Stimulated activated CD8-positive, alpha-beta memory T cell treated with anti-CD3 and anti-CD28 coated beads, Interleukin-4, amount 100 ng/mL, for 1 hour (primary cell): ENCODE data around the gene GALNT9.

Experiments
- DNase-seq, 2 donors: peaks; one replicate each; pipeline ENCODE4 v3.0.0-alpha.2; 2020; ENCODE audit warnings: low read depth in 2 of 2, low spot score in 1 of 2

GALNT9 gene

GRCh38 chr12:132327336-132328171 is 1.8 kb downstream of the GALNT9 start:
- no peak for DNase-seq

GRCh38 chr12:132326646-132327045 is 2.7 kb downstream of the GALNT9 start:
- DNase-seq, result no peak

- DNase-seq, result no peak
These were observed 3.7 kb downstream of the GALNT9 start for GRCh38 chr12:132325733-132326130.

GRCh38 chr12:132324841-132325732 is 4.3 kb downstream of the GALNT9 start:
- DNase-seq, result no peak

- DNase-seq, result no peak
These were observed 5.2 kb downstream of the GALNT9 start for GRCh38 chr12:132324173-132324572.

GRCh38 chr12:132323171-132324010 is 6.0 kb downstream of the GALNT9 start:
- no peak for DNase-seq

- no peak for DNase-seq
These were observed 6.9 kb downstream of the GALNT9 start for GRCh38 chr12:132322206-132323132.

- DNase-seq, result no peak
These were observed 7.9 kb downstream of the GALNT9 start for GRCh38 chr12:132321321-132322118.

GRCh38 chr12:132320767-132321211 is 8.6 kb downstream of the GALNT9 start:
- no peak for DNase-seq

- no peak for DNase-seq
These were observed 9.3 kb downstream of the GALNT9 start for GRCh38 chr12:132319991-132320570.

- DNase-seq, result no peak
These were observed 9.9 kb downstream of the GALNT9 start for GRCh38 chr12:132319359-132319950.

- DNase-seq, result no peak
These were observed 10.8 kb downstream of the GALNT9 start for GRCh38 chr12:132318618-132319033.

- DNase-seq, result no peak
These were observed 11.3 kb downstream of the GALNT9 start for GRCh38 chr12:132318135-132318534.

GRCh38 chr12:132317233-132317938 is 12.0 kb downstream of the GALNT9 start:
- DNase-seq, result no peak

- no peak for DNase-seq
These were observed 12.7 kb downstream of the GALNT9 start for GRCh38 chr12:132316497-132317232.

GRCh38 chr12:132315951-132316350 is 13.4 kb downstream of the GALNT9 start:
- no peak for DNase-seq

- DNase-seq, result no peak
These were observed 13.9 kb downstream of the GALNT9 start for GRCh38 chr12:132315507-132315906.
